Spleen (tissue), 7 donors: ENCODE measurements around the gene OR13F1.

Experiments
- CTCF ChIP-seq, 11 experiments: fragments of 200-600 bp in 7 of 11; fragments of 450-650 bp in 4 of 11; sonication (generic) in 4 of 11; IDR thresholded peaks in 8 of 11; conservative IDR thresholded peaks in 3 of 11; 1 replicate in 7 of 11; 2 replicates in 4 of 11; pipeline versions ENCODE4 v1.4.0 to v1.8.0; 2016 to 2021; ENCODE audit warnings: antibody characterized with exemption in 11 of 11, inconsistent platforms in 4 of 11, mild to moderate bottlenecking in 1 of 11
- POLR2AphosphoS5 ChIP-seq, 3 donors: sonication (generic); formaldehyde crosslinking; IDR thresholded peaks; one replicate each; pipeline ENCODE4 v1.5.1; 2017; ENCODE audit warnings: antibody characterized with exemption in 3 of 3
- donor health status: DM: no; HTN: no; CAD: no; lungs with moderate emphysema.
- donor health status: DM: no; HTN: no; CAD: no.
- donor health status: DM: no; HTN: no; CAD: no.

- no peak for TF ChIP-seq CTCF (IDR thresholded peaks at IDR 0.05 in 8 of 11, conservative IDR thresholded peaks at IDR 0.05 in 3 of 11)
- TF ChIP-seq POLR2AphosphoS5 (IDR thresholded peaks at IDR 0.05): no peak
These were observed 35.2 kb downstream of the OR13F1 start for GRCh38 chr9:104539275-104539674.
